Tibial artery (tissue), 4 donors: ENCODE results near the gene CRACDL.
"Not testable (repeated sequence)": the region's sequence is repeated elsewhere in the genome, so short reads cannot be mapped to it uniquely, and the experiment has no call there.

Experiments
- DNase-seq, 2 donors: peaks; one replicate each; pipeline ENCODE4 v3.0.0-alpha.2; 2019
- H3K27ac ChIP-seq, 2 donors: fragments of 200-600 bp; sonication (generic) in 1 of 2; 1 replicate in 1 of 2; 2 replicates in 1 of 2; pipeline ENCODE4 v1.5.1; 2018 to 2019; ENCODE audit warnings: mild to moderate bottlenecking in 1 of 2
- H3K27me3 ChIP-seq, 2 donors: fragments of 200-600 bp; sonication (generic) in 1 of 2; one replicate each; pipeline versions ENCODE4 v1.5.1 to v1.6.0; 2016 to 2019
- H3K36me3 ChIP-seq, 3 donors: fragments of 200-600 bp; sonication (generic) in 2 of 3; one replicate each; pipeline ENCODE4 v1.5.1; 2016 to 2019; ENCODE audit warnings: mild to moderate bottlenecking in 2 of 3
- H3K4me1 ChIP-seq, 4 donors: fragments of 200-600 bp; sonication (generic) in 2 of 4; 1 replicate in 3 of 4; 2 replicates in 1 of 4; pipeline ENCODE4 v1.5.1; 2016 to 2019
- H3K4me3 ChIP-seq, 2 donors: fragments of 200-600 bp; sonication (generic) in 1 of 2; 1 replicate in 1 of 2; 2 replicates in 1 of 2; pipeline ENCODE4 v1.5.1; 2018 to 2019; ENCODE audit warnings: mild to moderate bottlenecking in 2 of 2
- H3K9me3 ChIP-seq, 3 donors: fragments of 200-600 bp; sonication (generic) in 1 of 3; one replicate each; pipeline ENCODE4 v1.5.1; 2016 to 2019
- intact Hi-C: fragments of 100-400 bp; cut with DNase I; formaldehyde crosslinking; loops from one replicate; pipeline ENCODE4 v1.15.0; 2023; ENCODE audit warnings: low total_unique reads
- TF ChIP-seq, protein P1 (sequence below), 2 experiments: fragments of 200-600 bp in 1 of 2; fragments of 450-650 bp in 1 of 2; IDR thresholded peaks; one replicate each; pipeline ENCODE4 v1.5.1; 2017 to 2019; ENCODE audit warnings: antibody characterized with exemption in 2 of 2, mild to moderate bottlenecking in 1 of 2, moderate library complexity in 1 of 2

CRACDL gene

DNA sequence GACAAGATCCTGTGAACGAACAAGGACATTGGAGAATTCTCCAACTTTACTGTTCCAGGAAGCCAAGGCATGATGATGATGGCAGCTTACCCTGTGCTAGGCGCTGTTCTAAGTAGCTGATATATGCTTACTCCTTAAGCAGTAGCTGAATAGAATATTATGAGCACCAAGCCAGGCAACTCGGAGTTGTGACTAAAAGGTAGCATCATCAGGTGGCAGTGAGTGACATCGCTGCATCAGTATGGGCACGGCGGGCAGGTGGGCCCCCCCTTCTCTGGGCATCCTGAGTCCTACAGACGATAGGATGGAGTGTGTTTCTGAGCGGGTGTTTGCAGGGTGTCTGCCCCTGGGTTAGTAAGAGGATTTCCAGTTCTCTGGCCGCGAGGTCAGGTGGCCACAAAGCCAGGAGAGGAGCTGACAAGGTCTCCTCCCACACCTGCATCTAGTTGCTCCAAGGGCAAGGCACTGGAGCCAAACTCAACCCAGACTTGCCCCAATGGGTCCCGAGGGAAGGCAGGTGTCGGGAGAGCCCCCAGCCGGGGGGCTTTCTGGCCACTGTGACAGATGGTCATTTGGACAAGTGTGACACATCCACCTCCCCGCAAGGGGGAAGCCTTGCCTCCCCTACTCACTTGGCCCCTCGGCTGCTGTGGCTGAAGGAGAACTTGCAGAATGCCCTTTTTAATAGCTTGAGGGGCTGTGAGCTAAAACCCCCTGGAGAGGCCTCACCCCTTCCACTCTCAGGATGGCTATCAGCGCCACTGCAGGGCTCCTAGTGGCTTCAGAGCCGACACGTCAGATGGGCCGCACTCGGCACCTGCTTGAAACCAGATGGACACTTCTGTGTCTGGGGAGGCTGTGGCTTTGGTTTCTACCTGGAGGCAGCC is 55.5 kb downstream of the CRACDL start:
- Histone ChIP-seq H3K27me3 (no peaks in the 10 kb centered on the region), H3K4me3 (no peak overlapping the region), H3K36me3 (no peaks in the 10 kb centered on the region), H3K9me3 (no peaks in the 10 kb centered on the region), H3K4me1 (no peaks in the 10 kb centered on the region), H3K27ac (no peak overlapping the region)
- TF ChIP-seq, protein P1, sequence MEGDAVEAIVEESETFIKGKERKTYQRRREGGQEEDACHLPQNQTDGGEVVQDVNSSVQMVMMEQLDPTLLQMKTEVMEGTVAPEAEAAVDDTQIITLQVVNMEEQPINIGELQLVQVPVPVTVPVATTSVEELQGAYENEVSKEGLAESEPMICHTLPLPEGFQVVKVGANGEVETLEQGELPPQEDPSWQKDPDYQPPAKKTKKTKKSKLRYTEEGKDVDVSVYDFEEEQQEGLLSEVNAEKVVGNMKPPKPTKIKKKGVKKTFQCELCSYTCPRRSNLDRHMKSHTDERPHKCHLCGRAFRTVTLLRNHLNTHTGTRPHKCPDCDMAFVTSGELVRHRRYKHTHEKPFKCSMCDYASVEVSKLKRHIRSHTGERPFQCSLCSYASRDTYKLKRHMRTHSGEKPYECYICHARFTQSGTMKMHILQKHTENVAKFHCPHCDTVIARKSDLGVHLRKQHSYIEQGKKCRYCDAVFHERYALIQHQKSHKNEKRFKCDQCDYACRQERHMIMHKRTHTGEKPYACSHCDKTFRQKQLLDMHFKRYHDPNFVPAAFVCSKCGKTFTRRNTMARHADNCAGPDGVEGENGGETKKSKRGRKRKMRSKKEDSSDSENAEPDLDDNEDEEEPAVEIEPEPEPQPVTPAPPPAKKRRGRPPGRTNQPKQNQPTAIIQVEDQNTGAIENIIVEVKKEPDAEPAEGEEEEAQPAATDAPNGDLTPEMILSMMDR (IDR thresholded peaks at IDR 0.05), result no peak
- intact Hi-C loops, result no loop called here
- no peak for DNase-seq

DNA sequence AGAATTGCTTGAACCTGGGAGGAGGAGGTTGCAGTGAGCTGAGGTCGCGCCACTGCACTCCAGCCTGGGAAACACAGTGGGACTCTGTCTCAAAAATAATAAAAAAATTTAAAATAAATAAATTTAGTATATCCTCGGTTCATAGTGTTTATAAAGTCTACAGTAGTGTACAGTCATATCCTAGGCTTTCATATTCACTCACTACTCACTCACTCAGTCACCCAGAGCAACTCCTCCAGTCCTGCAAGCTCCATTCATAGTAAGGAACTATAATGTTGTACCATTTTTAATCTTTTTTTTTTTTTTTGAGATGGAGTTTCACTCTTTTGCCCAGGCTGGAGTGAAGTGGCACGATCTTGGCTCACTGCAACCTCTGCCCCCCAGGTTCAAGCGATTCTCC is 58.4 kb downstream of the CRACDL start:
- H3K4me3 ChIP-seq, DNase-seq, H3K9me3 ChIP-seq, H3K27ac ChIP-seq, intact Hi-C loops, H3K4me1 ChIP-seq, H3K27me3 ChIP-seq, H3K36me3 ChIP-seq: not testable (repeated sequence)

DNA sequence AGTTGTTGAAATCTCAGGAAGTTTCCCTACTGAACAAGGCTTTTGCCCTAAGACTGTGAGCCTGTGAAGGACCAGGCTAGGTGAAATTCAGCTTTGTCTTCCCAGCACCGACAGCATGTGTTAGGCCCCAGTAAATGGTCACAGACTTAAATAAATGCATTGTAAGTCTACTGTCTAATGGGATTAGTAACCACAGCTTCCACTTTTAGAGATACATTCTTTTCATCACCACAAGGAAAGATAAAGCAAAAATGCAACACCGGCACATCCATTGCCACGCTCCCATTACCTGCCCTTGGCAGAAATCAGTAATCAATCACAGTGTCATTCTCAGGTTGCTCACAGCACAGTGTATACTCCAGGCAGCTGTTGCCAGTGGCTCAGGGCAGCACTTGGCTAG is 59.3 kb downstream of the CRACDL start:
- TF ChIP-seq, protein P1 (IDR thresholded peaks at IDR 0.05), result no peak
- Histone ChIP-seq H3K27ac (no peak overlapping the region), H3K27me3 (no peaks in the 10 kb centered on the region), H3K36me3 (no peaks in the 10 kb centered on the region), H3K4me1 (no peaks in the 10 kb centered on the region), H3K9me3 (no peaks in the 10 kb centered on the region), H3K4me3 (no peak overlapping the region)
- intact Hi-C loops, result no loop called here
- DNase-seq, result no peak

DNA sequence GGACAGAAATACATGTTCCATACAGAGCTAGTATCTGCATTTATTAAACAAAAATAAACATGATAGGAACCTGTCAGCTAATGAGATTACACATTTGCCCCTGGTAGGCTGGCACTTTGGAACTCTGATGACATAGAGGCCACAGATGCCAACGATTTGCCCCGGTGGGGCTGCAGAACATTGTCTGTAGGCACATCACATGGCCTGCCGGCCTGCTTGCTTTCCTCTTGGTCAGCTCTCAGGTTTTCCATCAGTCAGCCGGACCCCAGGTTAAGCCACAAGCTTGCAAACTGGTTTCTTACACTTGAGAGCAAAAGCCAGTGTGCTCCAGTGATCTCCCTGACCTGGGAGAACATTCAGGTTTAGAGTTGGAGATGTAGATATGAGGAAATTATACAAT is 60.3 kb downstream of the CRACDL start:
- Histone ChIP-seq H3K4me3 (no peak overlapping the region), H3K9me3 (no peaks in the 10 kb centered on the region), H3K4me1 (no peaks in the 10 kb centered on the region), H3K27me3 (no peaks in the 10 kb centered on the region), H3K27ac (no peak overlapping the region), H3K36me3 (no peaks in the 10 kb centered on the region)
- TF ChIP-seq, protein P1 (IDR thresholded peaks at IDR 0.05), result no peak
- intact Hi-C loops, result no loop called here
- DNase-seq, result no peak

DNA sequence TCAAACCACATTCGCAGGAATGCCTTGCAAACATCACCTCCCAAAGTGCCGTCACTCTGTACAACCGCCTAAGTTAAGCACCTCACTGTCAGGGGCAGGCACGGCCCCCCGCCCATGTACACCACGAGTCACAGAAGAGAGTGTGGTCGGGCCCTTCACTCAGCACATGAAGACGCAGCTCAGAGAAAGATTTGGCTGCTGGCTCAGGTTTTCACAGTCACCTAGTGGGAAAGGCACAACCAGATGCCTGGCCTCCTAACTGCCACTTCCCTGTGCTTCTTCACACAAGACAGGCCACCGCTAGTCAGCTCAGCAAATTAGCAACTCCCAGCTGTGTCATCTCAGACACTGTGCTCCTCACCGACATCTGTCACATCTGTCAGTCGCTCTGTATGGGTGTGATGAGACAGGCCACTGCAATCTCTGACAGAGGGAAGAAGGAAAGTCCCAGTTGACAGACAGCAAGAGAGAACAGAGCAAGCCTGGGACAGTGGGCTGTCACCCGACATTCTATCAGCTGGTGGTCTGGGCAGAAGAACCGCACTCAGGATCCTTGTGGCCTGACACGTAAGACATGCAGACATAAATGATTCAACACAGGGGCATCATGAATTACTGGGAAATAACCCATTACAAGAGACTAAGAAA is 60.8 kb downstream of the CRACDL start:
- no peaks in the 10 kb centered on the region for H3K4me1 ChIP-seq
- no peaks in the 10 kb centered on the region for H3K27me3 ChIP-seq
- no peak for DNase-seq
- TF ChIP-seq, protein P1 (IDR thresholded peaks at IDR 0.05), result no peak
- H3K4me3 ChIP-seq, result no peak overlapping the region
- H3K9me3 ChIP-seq, result no peaks in the 10 kb centered on the region
- no peaks in the 10 kb centered on the region for H3K36me3 ChIP-seq
- no peak overlapping the region for H3K27ac ChIP-seq
- intact Hi-C loops, result no loop called here

DNA sequence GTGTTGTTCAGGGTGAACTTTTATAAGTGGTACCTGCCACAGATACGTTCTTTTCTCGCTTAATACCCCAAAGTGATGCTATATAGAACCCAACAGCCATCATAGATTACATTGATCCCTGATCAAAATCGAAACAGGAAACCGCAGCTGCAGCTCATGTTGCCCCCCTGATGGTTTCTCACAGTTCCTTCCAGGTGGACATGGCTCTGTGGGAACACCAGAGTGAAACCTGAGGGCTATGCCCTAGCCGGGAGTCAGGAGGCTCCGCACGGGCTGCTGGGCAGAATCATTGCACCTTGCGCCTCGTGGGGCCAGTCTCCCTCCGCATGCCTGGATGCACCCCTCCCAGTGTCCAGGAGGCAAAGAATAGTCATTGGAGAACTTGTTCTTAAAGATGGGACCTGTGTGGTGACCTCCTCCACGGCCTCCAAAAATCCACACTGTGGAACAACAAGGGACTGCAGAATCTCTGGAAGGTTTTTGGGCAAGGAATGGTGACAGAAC is 61.8 kb downstream of the CRACDL start:
- Histone ChIP-seq H3K27me3 (no peaks in the 10 kb centered on the region), H3K27ac (no peak overlapping the region), H3K36me3 (no peaks in the 10 kb centered on the region), H3K4me1 (no peaks in the 10 kb centered on the region), H3K4me3 (no peak overlapping the region), H3K9me3 (no peaks in the 10 kb centered on the region)
- TF ChIP-seq, protein P1 (IDR thresholded peaks at IDR 0.05), result no peak
- intact Hi-C loops, result no loop called here
- DNase-seq, result no peak
